ENCODE measurements around the gene SLC9A3. TPM values are rescaled to one million over a fixed set of nuclear protein-coding genes. Genes with fewer than 3 reads are reported as not detected.

The SLC9A3 gene
- total RNA-seq, 1 experiment from 2014 or later = 1.8 TPM

GRCh38 chr5:546376-546908 is 22.2 kb upstream of the SLC9A3 start:
- Histone ChIP-seq H3K4me3 (ENCODE audit: insufficient read depth, low read depth, low read length) (no peak overlapping the region), H3K27me3 (ENCODE audit: control insufficient read depth, insufficient read depth, low read length) (no peaks in the 10 kb centered on the region), H3K36me3 (replicated peaks; ENCODE audit: control insufficient read depth, insufficient read depth, low read length) (no peaks in the 10 kb centered on the region)
- no peak for DNase-seq

GRCh38 chr5:545641-546375 is 21.6 kb upstream of the SLC9A3 start:
- Histone ChIP-seq H3K4me3 (ENCODE audit: insufficient read depth, low read depth, low read length) (no peak overlapping the region), H3K27me3 (ENCODE audit: control insufficient read depth, insufficient read depth, low read length) (no peaks in the 10 kb centered on the region), H3K36me3 (replicated peaks; ENCODE audit: control insufficient read depth, insufficient read depth, low read length) (no peaks in the 10 kb centered on the region)
- no peak for DNase-seq

GRCh38 chr5:544675-545355 is 20.6 kb upstream of the SLC9A3 start:
- H3K36me3 ChIP-seq (replicated peaks; ENCODE audit: control insufficient read depth, insufficient read depth, low read length) = no peaks in the 10 kb centered on the region
- no peak for DNase-seq

GRCh38 chr5:543755-544674 is 19.8 kb upstream of the SLC9A3 start:
- no peaks in the 10 kb centered on the region for H3K27me3 ChIP-seq (ENCODE audit: control insufficient read depth, insufficient read depth, low read length)
- H3K36me3 ChIP-seq (replicated peaks; ENCODE audit: control insufficient read depth, insufficient read depth, low read length) = no peaks in the 10 kb centered on the region
- H3K4me3 ChIP-seq (ENCODE audit: insufficient read depth, low read depth, low read length) = no peak overlapping the region
- no peak for DNase-seq

More at GRCh38 chr5:544675-545355, 20.6 kb upstream of the SLC9A3 start:
- H3K27me3 ChIP-seq (ENCODE audit: control insufficient read depth, insufficient read depth, low read length) = no peaks in the 10 kb centered on the region
- H3K4me3 ChIP-seq (ENCODE audit: insufficient read depth, low read depth, low read length) = no peak overlapping the region

- Histone ChIP-seq H3K4me3 (ENCODE audit: insufficient read depth, low read depth, low read length) (no peak overlapping the region), H3K36me3 (replicated peaks; ENCODE audit: control insufficient read depth, insufficient read depth, low read length) (no peaks in the 10 kb centered on the region), H3K27me3 (ENCODE audit: control insufficient read depth, insufficient read depth, low read length) (no peaks in the 10 kb centered on the region)
- no peak for DNase-seq
Measured at GRCh38 chr5:543351-543750, 19.1 kb upstream of the SLC9A3 start.

- H3K4me3 ChIP-seq (ENCODE audit: insufficient read depth, low read depth, low read length) = no peak overlapping the region
- no peak for DNase-seq
Measured at GRCh38 chr5:542319-543311, 18.4 kb upstream of the SLC9A3 start.

GRCh38 chr5:541539-542318 is 17.5 kb upstream of the SLC9A3 start:
- no peak overlapping the region for H3K4me3 ChIP-seq (ENCODE audit: insufficient read depth, low read depth, low read length)
- DNase-seq = peak; percentile 98

More at GRCh38 chr5:542319-543311, 18.4 kb upstream of the SLC9A3 start:
- Histone ChIP-seq H3K36me3 (replicated peaks; ENCODE audit: control insufficient read depth, insufficient read depth, low read length) (no peaks in the 10 kb centered on the region), H3K27me3 (ENCODE audit: control insufficient read depth, insufficient read depth, low read length) (no peaks in the 10 kb centered on the region)

GRCh38 chr5:540906-541538 is 16.8 kb upstream of the SLC9A3 start:
- no peaks in the 10 kb centered on the region for H3K27me3 ChIP-seq (ENCODE audit: control insufficient read depth, insufficient read depth, low read length)
- no peak overlapping the region for H3K4me3 ChIP-seq (ENCODE audit: insufficient read depth, low read depth, low read length)
- H3K36me3 ChIP-seq (replicated peaks; ENCODE audit: control insufficient read depth, insufficient read depth, low read length) = no peaks in the 10 kb centered on the region
- DNase-seq = no peak

More at GRCh38 chr5:541539-542318, 17.5 kb upstream of the SLC9A3 start:
- no peaks in the 10 kb centered on the region for H3K27me3 ChIP-seq (ENCODE audit: control insufficient read depth, insufficient read depth, low read length)
- no peaks in the 10 kb centered on the region for H3K36me3 ChIP-seq (replicated peaks; ENCODE audit: control insufficient read depth, insufficient read depth, low read length)

- H3K36me3 ChIP-seq (replicated peaks; ENCODE audit: control insufficient read depth, insufficient read depth, low read length) = no peaks in the 10 kb centered on the region
- H3K4me3 ChIP-seq (ENCODE audit: insufficient read depth, low read depth, low read length) = no peak overlapping the region
- H3K27me3 ChIP-seq (ENCODE audit: control insufficient read depth, insufficient read depth, low read length) = no peaks in the 10 kb centered on the region
- no peak for DNase-seq
Measured at GRCh38 chr5:540071-540905, 16.0 kb upstream of the SLC9A3 start.

- no peaks in the 10 kb centered on the region for H3K36me3 ChIP-seq (replicated peaks; ENCODE audit: control insufficient read depth, insufficient read depth, low read length)
- H3K4me3 ChIP-seq (ENCODE audit: insufficient read depth, low read depth, low read length) = no peak overlapping the region
- no peak for DNase-seq
- no peaks in the 10 kb centered on the region for H3K27me3 ChIP-seq (ENCODE audit: control insufficient read depth, insufficient read depth, low read length)
Measured at GRCh38 chr5:539469-540070, 15.3 kb upstream of the SLC9A3 start.

- H3K36me3 ChIP-seq (replicated peaks; ENCODE audit: control insufficient read depth, insufficient read depth, low read length) = no peaks in the 10 kb centered on the region
- DNase-seq = no peak
Measured at GRCh38 chr5:538801-539468, 14.7 kb upstream of the SLC9A3 start.

More at GRCh38 chr5:538801-539468, 14.7 kb upstream of the SLC9A3 start:
- no peaks in the 10 kb centered on the region for H3K27me3 ChIP-seq (ENCODE audit: control insufficient read depth, insufficient read depth, low read length)
- no peak overlapping the region for H3K4me3 ChIP-seq (ENCODE audit: insufficient read depth, low read depth, low read length)

Data from H7 (cell line).